HEK293 (cell line): ENCODE data around the gene EMP1.

Source experiments
- INSM2 ChIP-seq: fragments of 450-650 bp; formaldehyde crosslinking; IDR thresholded peaks from 2 replicates; pipeline ENCODE4 v1.5.1; 2016; ENCODE audit warnings: missing biosample characterization, missing genetic modification characterization
- MEIS1 ChIP-seq: sonication (generic); formaldehyde crosslinking; IDR thresholded peaks from 2 replicates; pipeline ENCODE4 v1.8.1; 2022; ENCODE audit warnings: missing genetic modification reagents, mild to moderate bottlenecking, borderline replicate concordance
- PRDM2 ChIP-seq: fragments of 450-650 bp; formaldehyde crosslinking; IDR thresholded peaks from 2 replicates; pipeline ENCODE4 v1.5.1; 2016; ENCODE audit warnings: missing biosample characterization, missing genetic modification characterization, borderline replicate concordance
- PRDM6 ChIP-seq: fragments of 450-650 bp; formaldehyde crosslinking; IDR thresholded peaks from 2 replicates; pipeline ENCODE4 v1.5.1; 2017; ENCODE audit warnings: missing biosample characterization, missing genetic modification characterization
- SALL2 ChIP-seq: fragments of 450-650 bp; formaldehyde crosslinking; IDR thresholded peaks from 2 replicates; pipeline ENCODE4 v1.5.0; 2017; ENCODE audit warnings: missing biosample characterization, mild to moderate bottlenecking, missing genetic modification characterization, borderline replicate concordance
- ZBTB10 ChIP-seq: fragments of 450-650 bp; formaldehyde crosslinking; IDR thresholded peaks from 2 replicates; pipeline ENCODE4 v1.5.1; 2016; ENCODE audit warnings: missing biosample characterization, missing genetic modification characterization
- ZNF148 ChIP-seq: fragments of 450-650 bp; formaldehyde crosslinking; IDR thresholded peaks from 2 replicates; pipeline ENCODE4 v1.5.0; 2017; ENCODE audit warnings: missing biosample characterization, missing genetic modification characterization, borderline replicate concordance
- ZNF157 ChIP-seq: fragments of 450-650 bp; formaldehyde crosslinking; IDR thresholded peaks from 2 replicates; pipeline ENCODE4 v1.5.1; 2016; ENCODE audit warnings: missing biosample characterization, missing genetic modification characterization
- ZNF23 ChIP-seq: fragments of 450-650 bp; formaldehyde crosslinking; IDR thresholded peaks from 2 replicates; pipeline ENCODE4 v1.5.1; 2016; ENCODE audit warnings: missing biosample characterization, missing genetic modification characterization, borderline replicate concordance
- ZNF280C ChIP-seq: fragments of 450-650 bp; formaldehyde crosslinking; IDR thresholded peaks from 2 replicates; pipeline ENCODE4 v1.5.1; 2016; ENCODE audit warnings: missing biosample characterization, missing genetic modification characterization
- ZNF362 ChIP-seq: fragments of 450-650 bp; formaldehyde crosslinking; IDR thresholded peaks from 2 replicates; pipeline ENCODE4 v1.5.1; 2016; ENCODE audit warnings: missing biosample characterization, missing genetic modification characterization
- ZNF510 ChIP-seq: fragments of 450-650 bp; formaldehyde crosslinking; IDR thresholded peaks from 2 replicates; pipeline ENCODE4 v1.5.1; 2018; ENCODE audit warnings: mild to moderate bottlenecking, missing genetic modification characterization, missing biosample characterization; ENCODE audit not compliant: insufficient replicate concordance
- ZNF596 ChIP-seq: fragments of 450-650 bp; IDR thresholded peaks from 2 replicates; pipeline ENCODE4 v1.5.0; 2018; ENCODE audit warnings: missing biosample characterization, mild to moderate bottlenecking, missing genetic modification characterization, moderate library complexity
- ZNF626 ChIP-seq: fragments of 450-650 bp; sonication (Bioruptor Pico); formaldehyde crosslinking; IDR thresholded peaks from 2 replicates; pipeline ENCODE4 v1.5.1; 2018; ENCODE audit warnings: missing biosample characterization, missing genetic modification characterization, inconsistent platforms
- ZNF645 ChIP-seq: fragments of 450-650 bp; formaldehyde crosslinking; IDR thresholded peaks from 2 replicates; pipeline ENCODE4; 2016; ENCODE audit warnings: missing biosample characterization, missing genetic modification characterization
- ZSCAN30 ChIP-seq: fragments of 450-650 bp; IDR thresholded peaks from 2 replicates; pipeline ENCODE4 v1.5.1; 2018; ENCODE audit warnings: missing biosample characterization, mild to moderate bottlenecking, missing genetic modification characterization, moderate library complexity

The EMP1 gene

GRCh38 chr12:13255792-13256691 is 59.5 kb downstream of the EMP1 start (continued):
- no peak for TF ChIP-seq ZNF645
- peak; percentile 48; the same call in 1 of the 2 replicates for TF ChIP-seq ZSCAN30 (tag by site-specific recombination)
- TF ChIP-seq ZNF510 (tag by site-specific recombination), result no peak
- no peak for TF ChIP-seq PRDM2 (tag by site-specific recombination)
- TF ChIP-seq MEIS1, result no peak
- TF ChIP-seq INSM2, result no peak
- 0 out of 2 replicates have a peak, but pooled peaks have one; percentile 23 for TF ChIP-seq ZBTB10
- TF ChIP-seq SALL2 (tag by site-specific recombination), result no peak
- TF ChIP-seq ZNF157 (tag by site-specific recombination), result no peak
- no peak for TF ChIP-seq PRDM6 (tag by site-specific recombination)
- TF ChIP-seq ZNF23 (tag by site-specific recombination), result no peak
- TF ChIP-seq ZNF148 (tag by site-specific recombination), result no peak
- TF ChIP-seq ZNF626 (tag by site-specific recombination), result no peak
- no peak for TF ChIP-seq ZNF596
- TF ChIP-seq ZNF280C, result no peak
- no peak; the same call in 1 of the 2 replicates for TF ChIP-seq ZNF362 (tag by site-specific recombination)
